ENCODE data around the gene YWHAB.

Gene YWHAB

GRCh38 chr20:44943828-44944227, 58.3 kb downstream of the YWHAB start:
- Histone ChIP-seq H3K9me3 (ENCODE audit: insufficient read depth, low read length) (no peaks in the 10 kb centered on the region), H3K27me3 (ENCODE audit: insufficient read depth, insufficient read length) (no peaks in the 10 kb centered on the region), H3K4me1 (ENCODE audit: insufficient read depth, insufficient read length) (peaks cover 3% of the 10 kb centered on the region), H3K4me3 (ENCODE audit: insufficient read length, low read depth) (no peak overlapping the region), H3K36me3 (ENCODE audit: insufficient read depth, insufficient read length, low read length) (peaks cover 86% of the 10 kb centered on the region), H3K9ac (ENCODE audit: insufficient read length, low read depth) (no peak overlapping the region)
- DNase-seq (ENCODE audit: low read depth, low spot score) = no peak
- TF ChIP-seq SUZ12 (IDR thresholded peaks at IDR 0.05; ENCODE audit: extremely low read depth, insufficient read depth, insufficient read length) = no peak
- TF ChIP-seq YY1 (IDR thresholded peaks at IDR 0.05; ENCODE audit: insufficient read depth, insufficient read length) = no peak
- no peak for TF ChIP-seq ZNF274 (IDR thresholded peaks at IDR 0.05; ENCODE audit: low read depth, low read length)

- TF ChIP-seq YY1 (IDR thresholded peaks at IDR 0.05; ENCODE audit: insufficient read depth, insufficient read length) = no peak
- no peak for TF ChIP-seq ZNF274 (IDR thresholded peaks at IDR 0.05; ENCODE audit: low read depth, low read length)
- TF ChIP-seq SUZ12 (IDR thresholded peaks at IDR 0.05; ENCODE audit: extremely low read depth, insufficient read depth, insufficient read length) = no peak
- Histone ChIP-seq H3K27me3 (ENCODE audit: insufficient read depth, insufficient read length) (no peaks in the 10 kb centered on the region), H3K9ac (ENCODE audit: insufficient read length, low read depth) (no peak overlapping the region), H3K9me3 (ENCODE audit: insufficient read depth, low read length) (no peaks in the 10 kb centered on the region), H3K4me3 (ENCODE audit: insufficient read length, low read depth) (no peak overlapping the region), H3K4me1 (ENCODE audit: insufficient read depth, insufficient read length) (no peaks in the 10 kb centered on the region), H3K36me3 (ENCODE audit: insufficient read depth, insufficient read length, low read length) (peaks cover 86% of the 10 kb centered on the region)
- no peak for DNase-seq (ENCODE audit: low read depth, low spot score)
Measured at GRCh38 chr20:44945261-44945660, 59.8 kb downstream of the YWHAB start.

GRCh38 chr20:44946271-44946852, 60.9 kb downstream of the YWHAB start:
- H3K4me1 ChIP-seq (ENCODE audit: insufficient read depth, insufficient read length) = no peaks in the 10 kb centered on the region
- TF ChIP-seq SUZ12 (IDR thresholded peaks at IDR 0.05; ENCODE audit: extremely low read depth, insufficient read depth, insufficient read length) (no peak), YY1 (IDR thresholded peaks at IDR 0.05; ENCODE audit: insufficient read depth, insufficient read length) (no peak), ZNF274 (IDR thresholded peaks at IDR 0.05; ENCODE audit: low read depth, low read length) (no peak)

GRCh38 chr20:44948107-44948506, 62.6 kb downstream of the YWHAB start:
- no peak overlapping the region for H3K4me3 ChIP-seq (ENCODE audit: insufficient read length, low read depth)
- no peaks in the 10 kb centered on the region for H3K4me1 ChIP-seq (ENCODE audit: insufficient read depth, insufficient read length)
- no peaks in the 10 kb centered on the region for H3K9me3 ChIP-seq (ENCODE audit: insufficient read depth, low read length)
- H3K27me3 ChIP-seq (ENCODE audit: insufficient read depth, insufficient read length) = no peaks in the 10 kb centered on the region
- H3K36me3 ChIP-seq (ENCODE audit: insufficient read depth, insufficient read length, low read length) = peaks cover 86% of the 10 kb centered on the region
- no peak overlapping the region for H3K9ac ChIP-seq (ENCODE audit: insufficient read length, low read depth)
- DNase-seq (ENCODE audit: low read depth, low spot score) = no peak
- no peak for TF ChIP-seq YY1 (IDR thresholded peaks at IDR 0.05; ENCODE audit: insufficient read depth, insufficient read length)
- TF ChIP-seq ZNF274 (IDR thresholded peaks at IDR 0.05; ENCODE audit: low read depth, low read length) = no peak
- TF ChIP-seq SUZ12 (IDR thresholded peaks at IDR 0.05; ENCODE audit: extremely low read depth, insufficient read depth, insufficient read length) = no peak

More at GRCh38 chr20:44946271-44946852, 60.9 kb downstream of the YWHAB start:
- Histone ChIP-seq H3K4me3 (ENCODE audit: insufficient read length, low read depth) (no peak overlapping the region), H3K27me3 (ENCODE audit: insufficient read depth, insufficient read length) (no peaks in the 10 kb centered on the region), H3K9me3 (ENCODE audit: insufficient read depth, low read length) (no peaks in the 10 kb centered on the region), H3K36me3 (ENCODE audit: insufficient read depth, insufficient read length, low read length) (peaks cover 86% of the 10 kb centered on the region), H3K9ac (ENCODE audit: insufficient read length, low read depth) (no peak overlapping the region)
- no peak for DNase-seq (ENCODE audit: low read depth, low spot score)

- no peak overlapping the region for H3K9ac ChIP-seq (ENCODE audit: insufficient read length, low read depth)
- H3K9me3 ChIP-seq (ENCODE audit: insufficient read depth, low read length) = no peaks in the 10 kb centered on the region
- H3K27me3 ChIP-seq (ENCODE audit: insufficient read depth, insufficient read length) = no peaks in the 10 kb centered on the region
- TF ChIP-seq SUZ12 (IDR thresholded peaks at IDR 0.05; ENCODE audit: extremely low read depth, insufficient read depth, insufficient read length) = no peak
- TF ChIP-seq YY1 (IDR thresholded peaks at IDR 0.05; ENCODE audit: insufficient read depth, insufficient read length) = no peak
- no peak for TF ChIP-seq ZNF274 (IDR thresholded peaks at IDR 0.05; ENCODE audit: low read depth, low read length)
- DNase-seq (ENCODE audit: low read depth, low spot score) = no peak
- H3K4me3 ChIP-seq (ENCODE audit: insufficient read length, low read depth) = no peak overlapping the region
- peaks cover 86% of the 10 kb centered on the region for H3K36me3 ChIP-seq (ENCODE audit: insufficient read depth, insufficient read length, low read length)
- H3K4me1 ChIP-seq (ENCODE audit: insufficient read depth, insufficient read length) = no peaks in the 10 kb centered on the region
Measured at GRCh38 chr20:44948513-44948912, 63.0 kb downstream of the YWHAB start.

GRCh38 chr20:44950368-44950767, 64.9 kb downstream of the YWHAB start:
- DNase-seq (ENCODE audit: low read depth, low spot score) = no peak
- TF ChIP-seq SUZ12 (IDR thresholded peaks at IDR 0.05; ENCODE audit: extremely low read depth, insufficient read depth, insufficient read length) (no peak), ZNF274 (IDR thresholded peaks at IDR 0.05; ENCODE audit: low read depth, low read length) (no peak), YY1 (IDR thresholded peaks at IDR 0.05; ENCODE audit: insufficient read depth, insufficient read length) (no peak)
- no peaks in the 10 kb centered on the region for H3K9me3 ChIP-seq (ENCODE audit: insufficient read depth, low read length)
- no peak overlapping the region for H3K4me3 ChIP-seq (ENCODE audit: insufficient read length, low read depth)
- no peaks in the 10 kb centered on the region for H3K27me3 ChIP-seq (ENCODE audit: insufficient read depth, insufficient read length)
- H3K36me3 ChIP-seq (ENCODE audit: insufficient read depth, insufficient read length, low read length) = peaks cover 91% of the 10 kb centered on the region
- H3K9ac ChIP-seq (ENCODE audit: insufficient read length, low read depth) = no peak overlapping the region
- H3K4me1 ChIP-seq (ENCODE audit: insufficient read depth, insufficient read length) = no peaks in the 10 kb centered on the region

- TF ChIP-seq SUZ12 (IDR thresholded peaks at IDR 0.05; ENCODE audit: extremely low read depth, insufficient read depth, insufficient read length) (no peak), ZNF274 (IDR thresholded peaks at IDR 0.05; ENCODE audit: low read depth, low read length) (no peak), YY1 (IDR thresholded peaks at IDR 0.05; ENCODE audit: insufficient read depth, insufficient read length) (no peak)
- no peaks in the 10 kb centered on the region for H3K27me3 ChIP-seq (ENCODE audit: insufficient read depth, insufficient read length)
- H3K9me3 ChIP-seq (ENCODE audit: insufficient read depth, low read length) = no peaks in the 10 kb centered on the region
- no peak overlapping the region for H3K9ac ChIP-seq (ENCODE audit: insufficient read length, low read depth)
- no peak overlapping the region for H3K4me3 ChIP-seq (ENCODE audit: insufficient read length, low read depth)
- no peak for DNase-seq (ENCODE audit: low read depth, low spot score)
- peaks cover 98% of the 10 kb centered on the region for H3K36me3 ChIP-seq (ENCODE audit: insufficient read depth, insufficient read length, low read length)
- H3K4me1 ChIP-seq (ENCODE audit: insufficient read depth, insufficient read length) = no peaks in the 10 kb centered on the region
Measured at GRCh38 chr20:44952731-44953130, 67.2 kb downstream of the YWHAB start.
